K562 (cell line): Measurements from ENCODE around the gene NSDHL. TPM values are rescaled to one million over a fixed set of nuclear protein-coding genes. Genes with fewer than 3 reads are reported as not detected.

Experiments
- CCNT2 ChIP-seq: IDR thresholded peaks from 2 replicates; pipeline ENCODE4 v1.6.1; 2011; ENCODE audit warnings: borderline replicate concordance, low read depth, mild to moderate bottlenecking, moderate library complexity, mixed read lengths, low read length; ENCODE audit not compliant: insufficient read length; ENCODE audit errors: extremely low read depth
- CHD2 ChIP-seq: IDR thresholded peaks from 2 replicates; pipeline ENCODE4 v1.6.1; 2011; ENCODE audit warnings: low read depth, low read length
- FOXP4 ChIP-seq: sonication (generic); formaldehyde crosslinking; IDR thresholded peaks from 2 replicates; pipeline ENCODE4 v1.8.0; 2022; ENCODE audit warnings: mild to moderate bottlenecking, missing genetic modification reagents, borderline replicate concordance
- LEF1 ChIP-seq: fragments of 450-650 bp; IDR thresholded peaks from 2 replicates; pipeline ENCODE4 v1.6.1; 2016; ENCODE audit warnings: mild to moderate bottlenecking
- MAZ ChIP-seq, 2 experiments: fragments of 450-650 bp in 1 of 2; sonication (generic) in 1 of 2; formaldehyde crosslinking; IDR thresholded peaks in 1 of 2; conservative IDR thresholded peaks in 1 of 2; 2 replicates each; pipeline versions ENCODE4 v1.4.0 to v1.5.0; 2020; ENCODE audit warnings: mild to moderate bottlenecking in 1 of 2, missing genetic modification reagents in 1 of 2
- MEF2A ChIP-seq: IDR thresholded peaks from 2 replicates; pipeline ENCODE4 v1.6.1; 2011; ENCODE audit warnings: low read depth, mild to moderate bottlenecking, low read length, moderate library complexity; ENCODE audit not compliant: control insufficient read depth
- MYC ChIP-seq, 2 experiments: fragments of 250-450 bp in 1 of 2; sonication (Bioruptor Pico) in 1 of 2; IDR thresholded peaks; 2 replicates each; pipeline versions ENCODE4 v1.5.1 to v1.6.1; 2012 to 2021; ENCODE audit warnings: low read depth in 2 of 2, borderline replicate concordance in 1 of 2, improper control_type of control experiment in 1 of 2, low read length in 1 of 2, mild to moderate bottlenecking in 1 of 2, moderate library complexity in 1 of 2
- NELFE ChIP-seq: IDR thresholded peaks from 2 replicates; pipeline ENCODE4 v1.6.1; 2011; ENCODE audit warnings: mild to moderate bottlenecking; ENCODE audit not compliant: insufficient read depth, insufficient read length
- NKRF ChIP-seq: fragments of 450-650 bp; IDR thresholded peaks from 2 replicates; pipeline ENCODE4 v1.6.1; 2016; ENCODE audit warnings: borderline replicate concordance
- RBM25 ChIP-seq: fragments of 200-400 bp; formaldehyde crosslinking; IDR thresholded peaks from 2 replicates; pipeline ENCODE4 v1.6.1; 2018; ENCODE audit warnings: low read length, low read depth, moderate library complexity; ENCODE audit not compliant: severe bottlenecking
- SRF ChIP-seq, 2 experiments: fragments of 250-450, 450-650 bp in 1 of 2; sonication (Bioruptor Pico) in 1 of 2; sonication (generic) in 1 of 2; formaldehyde crosslinking; IDR thresholded peaks; 2 replicates each; pipeline versions ENCODE4 v1.5.0 to v1.5.1; 2020 to 2022; ENCODE audit warnings: mild to moderate bottlenecking in 1 of 2, missing genetic modification reagents in 1 of 2
- XRCC5 ChIP-seq: fragments of 200-400 bp; formaldehyde crosslinking; IDR thresholded peaks from 2 replicates; pipeline ENCODE4 v1.6.1; 2017; ENCODE audit warnings: low read depth, mild to moderate bottlenecking, low read length
- ZNF57 ChIP-seq: fragments of 450-650 bp; formaldehyde crosslinking; IDR thresholded peaks from 2 replicates; pipeline ENCODE4 v1.4.0; 2020; ENCODE audit warnings: mild to moderate bottlenecking, moderate library complexity
- ZNF592 ChIP-seq: fragments of 450-650 bp; IDR thresholded peaks from 2 replicates; pipeline ENCODE4 v1.6.1; 2017; ENCODE audit warnings: antibody characterized with exemption, mild to moderate bottlenecking
- polyA plus RNA-seq, 8 experiments: library from polyadenylated mRNA; depleted of rRNA in 4 of 8; stranded (reverse) in 5 of 8; unstranded in 3 of 8; fragments of >200 nt; fragmentation: Nextera tagmentation in 2 of 8; fragmentation: Illumina TruSeq in 1 of 8; extraction: Ambion mirVana in 2 of 8; extraction: Trizol in 1 of 8; gene quantifications; 2 replicates each; pipeline versions ENCODE4 v1.2.1 to v1.2.3, GENCODE V29; 2011 to 2014; ENCODE audit warnings: inconsistent platforms in 1 of 8, missing spikeins in 1 of 8
- total RNA-seq, 7 experiments: library from RNA; depleted of rRNA in 6 of 7; stranded (reverse); fragments of >200 nt in 6 of 7; fragmentation: Illumina TruSeq in 2 of 7; extraction: Trizol in 2 of 7; gene quantifications; 2 replicates each; pipeline versions ENCODE4 v1.2.1 to v1.2.3, GENCODE V29; 2011 to 2021; ENCODE audit warnings: low replicate concordance in 1 of 7

The NSDHL gene
- total and polyA plus RNA-seq, 9 of the 15 experiments (the other 6 are each of a cell fraction or from before 2014, with no cell fraction given): 22.5 to 63.4 (median 40.8) TPM

GRCh38 chrX:152830312-152831305 is at the start of gene NSDHL, which contains the start of gene CETN2 (continued):
- TF ChIP-seq NKRF (peak; percentile 84), NELFE (no peak), FOXP4 (CRISPR knock-in tag) (no peak), MYC (IDR thresholded peaks at IDR 0.05; ENCODE audit: low read depth, low read length) (0 out of 2 replicates have a peak, but pooled peaks have one; percentile 18), MYC (CRISPR knock-in tag; IDR thresholded peaks at IDR 0.05; ENCODE audit: borderline replicate concordance, low read depth) (no peak), SRF (CRISPR knock-in tag; IDR thresholded peaks at IDR 0.05) (peak in 1 of 2 experiments; percentile 40; a peak in 1 of 4 replicates), MEF2A (no peak), ZNF592 (no peak), ZNF57 (CRISPR knock-in tag) (no peak), CHD2 (peak; percentile 96), LEF1 (no peak), CCNT2 (peak; percentile 39), RBM25 (peak; percentile 100), XRCC5 (no peak), MAZ (CRISPR knock-in tag; conservative IDR thresholded peaks at IDR 0.05 in 1 of 2, IDR thresholded peaks at IDR 0.05 in 1 of 2) (0 out of 4 replicates have a peak, but pooled peaks have one; percentile 32 to 35)
